HepG2 (cell line): Measurements from ENCODE around the gene OAT. TPM values are rescaled to one million over a fixed set of nuclear protein-coding genes. Genes with fewer than 3 reads are reported as not detected.

Experiments used
- ATAD3A ChIP-seq: sonication (generic); formaldehyde crosslinking; IDR thresholded peaks from 2 replicates; pipeline ENCODE4 v1.4.0; 2020; ENCODE audit warnings: missing genetic modification reagents
- ATF7 ChIP-seq, 2 experiments: fragments of 450-650 bp in 1 of 2; sonication (generic) in 1 of 2; formaldehyde crosslinking in 1 of 2; IDR thresholded peaks; 2 replicates each; pipeline versions ENCODE4 v1.4.0 to v1.6.1; 2016 to 2020; ENCODE audit warnings: antibody characterized with exemption in 1 of 2, mild to moderate bottlenecking in 1 of 2, missing genetic modification reagents in 1 of 2
- BHLHE40 ChIP-seq: IDR thresholded peaks from 2 replicates; pipeline ENCODE4 v1.6.1; 2011; ENCODE audit warnings: low read length, improper control_type of control experiment
- CBFB ChIP-seq: sonication (generic); formaldehyde crosslinking; IDR thresholded peaks from 2 replicates; pipeline ENCODE4 v1.4.0; 2020; ENCODE audit warnings: missing genetic modification reagents
- ESRRA ChIP-seq: sonication (generic); formaldehyde crosslinking; IDR thresholded peaks from 2 replicates; pipeline ENCODE4 v1.5.1; 2020; ENCODE audit warnings: mild to moderate bottlenecking, low read depth, missing genetic modification reagents
- GATAD2A ChIP-seq: IDR thresholded peaks from 2 replicates; pipeline ENCODE4 v1.6.1; 2016
- HES4 ChIP-seq: sonication (generic); formaldehyde crosslinking; IDR thresholded peaks from 2 replicates; pipeline ENCODE4 v1.9.0; 2021; ENCODE audit warnings: mild to moderate bottlenecking, missing genetic modification reagents, borderline replicate concordance
- IKZF1 ChIP-seq: fragments of 450-650 bp; IDR thresholded peaks from 2 replicates; pipeline ENCODE4 v1.7.1; 2016
- KMT2B ChIP-seq: IDR thresholded peaks from 2 replicates; pipeline ENCODE4 v1.6.1; 2016; ENCODE audit warnings: missing genetic modification reagents, missing compliant biosample characterization
- NFATC3 ChIP-seq: sonication (generic); formaldehyde crosslinking; IDR thresholded peaks from 2 replicates; pipeline ENCODE4 v1.5.1; 2020; ENCODE audit warnings: mild to moderate bottlenecking, missing genetic modification reagents
- PHF5A ChIP-seq: IDR thresholded peaks from one replicate; pipeline ENCODE4 v1.6.1; 2018; ENCODE audit warnings: low read depth, missing genetic modification reagents; ENCODE audit not compliant: unreplicated experiment
- SOX6 ChIP-seq, 2 experiments: fragments of 450-650 bp in 1 of 2; sonication (generic) in 1 of 2; formaldehyde crosslinking in 1 of 2; IDR thresholded peaks; 2 replicates each; pipeline versions ENCODE4 v1.4.0 to v1.6.1; 2017 to 2020; ENCODE audit warnings: antibody characterized with exemption in 1 of 2, mild to moderate bottlenecking in 1 of 2, missing genetic modification reagents in 1 of 2
- TOPORS ChIP-seq: sonication (generic); formaldehyde crosslinking; IDR thresholded peaks from 2 replicates; pipeline ENCODE4 v1.8.0; 2023; ENCODE audit warnings: mild to moderate bottlenecking, missing genetic modification reagents
- ZFP82 ChIP-seq: sonication (generic); formaldehyde crosslinking; IDR thresholded peaks from 2 replicates; pipeline ENCODE4 v1.5.1; 2020; ENCODE audit warnings: mild to moderate bottlenecking, missing genetic modification reagents, borderline replicate concordance
- ZNF256 ChIP-seq: sonication (generic); formaldehyde crosslinking; conservative IDR thresholded peaks from 2 replicates; pipeline ENCODE4 v1.4.0; 2020; ENCODE audit warnings: missing genetic modification reagents
- ZNF317 ChIP-seq: sonication (generic); formaldehyde crosslinking; IDR thresholded peaks from 2 replicates; pipeline ENCODE4 v1.5.0; 2020; ENCODE audit warnings: mild to moderate bottlenecking, missing genetic modification reagents
- ZNF451 ChIP-seq: sonication (generic); formaldehyde crosslinking; IDR thresholded peaks from 2 replicates; pipeline ENCODE4 v1.5.0; 2020; ENCODE audit warnings: mild to moderate bottlenecking, missing genetic modification reagents
- ZNF557 ChIP-seq: sonication (generic); formaldehyde crosslinking; IDR thresholded peaks from 2 replicates; pipeline ENCODE4 v1.4.0; 2020; ENCODE audit warnings: missing genetic modification reagents
- ZNF737 ChIP-seq: sonication (generic); formaldehyde crosslinking; IDR thresholded peaks from 2 replicates; pipeline ENCODE4 v1.5.0; 2020; ENCODE audit warnings: missing genetic modification reagents, mild to moderate bottlenecking, borderline replicate concordance
- polyA plus RNA-seq, 8 experiments: library from polyadenylated mRNA; depleted of rRNA in 3 of 8; stranded (reverse) in 7 of 8; unstranded in 1 of 8; fragments of >200 nt; fragmentation: Illumina TruSeq in 4 of 8; extraction: Trizol in 4 of 8; gene quantifications; 2 replicates each; pipeline versions ENCODE4 v1.2.1 to v1.2.3, GENCODE V29; 2011 to 2016; ENCODE audit warnings: low read depth in 4 of 8, missing spikeins in 1 of 8, mixed read lengths in 1 of 8; ENCODE audit not compliant: insufficient read depth in 1 of 8
- total RNA-seq, 5 experiments: library from RNA; depleted of rRNA; stranded (reverse); fragments of >200 nt; fragmentation: Illumina TruSeq; extraction: Trizol; gene quantifications; 2 replicates each; pipeline ENCODE4 v1.2.3, GENCODE V29; 2016; ENCODE audit warnings: low read depth in 1 of 5
- TF ChIP-seq, protein P1 (sequence below): sonication (generic); formaldehyde crosslinking; IDR thresholded peaks from 2 replicates; pipeline ENCODE4 v1.4.0; 2020; ENCODE audit warnings: missing genetic modification reagents, borderline replicate concordance
- TF ChIP-seq, protein P2 (sequence below): sonication (generic); formaldehyde crosslinking; IDR thresholded peaks from 2 replicates; pipeline ENCODE4 v1.4.0; 2020; ENCODE audit warnings: missing genetic modification reagents
- TF ChIP-seq, protein P3 (sequence below): sonication (generic); formaldehyde crosslinking; IDR thresholded peaks from 2 replicates; pipeline ENCODE4 v1.4.0; 2020; ENCODE audit warnings: missing genetic modification reagents; ENCODE audit errors: not compliant biosample characterization

Gene OAT
- total and polyA plus RNA-seq, 2 of the 13 experiments (the other 11 are each of a cell fraction or from before 2014, with no cell fraction given), result 87.8 to 96.7 TPM

DNA sequence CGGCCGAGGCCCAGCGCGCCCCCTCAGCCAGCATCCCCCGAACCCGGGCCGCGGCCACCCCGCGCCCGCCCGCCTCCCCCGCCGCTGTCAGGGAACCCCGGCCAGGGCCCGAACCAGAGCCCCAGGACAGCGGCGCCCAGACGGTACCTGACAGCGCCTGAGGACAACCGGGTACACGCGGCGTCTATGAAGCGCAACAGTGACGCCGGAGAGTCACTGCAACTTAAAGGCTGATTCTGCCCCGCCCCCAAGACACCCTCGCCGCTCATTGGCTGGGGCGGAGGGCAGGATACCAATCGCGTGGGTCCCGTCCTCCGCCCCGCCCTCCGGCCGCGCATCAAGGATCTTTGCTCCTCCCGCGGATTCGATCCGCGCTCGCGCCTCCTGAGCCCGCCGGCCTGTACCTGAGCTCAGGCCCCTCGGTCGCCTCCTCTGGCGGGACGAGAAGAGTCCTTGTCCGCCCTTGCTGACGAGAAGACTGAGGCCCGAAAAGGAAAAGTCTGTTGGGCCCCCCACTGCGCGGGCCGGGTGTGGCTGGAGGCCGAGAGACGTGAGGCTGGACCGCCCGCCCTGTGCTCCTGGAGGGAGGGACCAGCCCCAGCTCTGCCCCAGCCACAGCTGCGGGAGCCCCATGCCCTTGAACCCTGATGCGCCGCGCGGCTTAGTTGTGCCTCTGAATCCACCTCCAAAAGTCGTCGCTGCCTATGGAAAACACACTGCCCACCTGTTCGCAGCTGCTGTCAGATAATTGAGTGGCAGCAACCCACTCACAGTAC is at the start of gene OAT (continued):
- TF ChIP-seq BHLHE40 (no peak), GATAD2A (CRISPR knock-in tag) (peak; percentile 8; the same call in 1 of the 2 replicates), NFATC3 (CRISPR knock-in tag) (no peak), HES4 (CRISPR knock-in tag) (peak; percentile 52; the same call in 1 of the 2 replicates), ZNF737 (no peak), CBFB (CRISPR knock-in tag) (no peak; the same call in none of the 2 replicates), KMT2B (CRISPR knock-in tag) (peak; percentile 53; the same call in 1 of the 2 replicates), ESRRA (CRISPR knock-in tag) (peak; percentile 61; the same call in 1 of the 2 replicates), ZNF256 (CRISPR knock-in tag) (no peak), PHF5A (peak; percentile 71), IKZF1 (no peak), ZNF317 (CRISPR knock-in tag) (no peak), SOX6 (IDR thresholded peaks at IDR 0.05) (no peak), SOX6 (CRISPR knock-in tag; IDR thresholded peaks at IDR 0.05) (peak; percentile 66), ZNF451 (CRISPR knock-in tag) (no peak), TOPORS (CRISPR knock-in tag) (no peak; the same call in 1 of the 2 replicates), ATAD3A (CRISPR knock-in tag) (no peak), ATF7 (IDR thresholded peaks at IDR 0.05) (no peak), ATF7 (CRISPR knock-in tag; IDR thresholded peaks at IDR 0.05) (no peak), ZFP82 (CRISPR knock-in tag) (no peak), ZNF557 (CRISPR knock-in tag) (no peak)
- TF ChIP-seq, protein P1, sequence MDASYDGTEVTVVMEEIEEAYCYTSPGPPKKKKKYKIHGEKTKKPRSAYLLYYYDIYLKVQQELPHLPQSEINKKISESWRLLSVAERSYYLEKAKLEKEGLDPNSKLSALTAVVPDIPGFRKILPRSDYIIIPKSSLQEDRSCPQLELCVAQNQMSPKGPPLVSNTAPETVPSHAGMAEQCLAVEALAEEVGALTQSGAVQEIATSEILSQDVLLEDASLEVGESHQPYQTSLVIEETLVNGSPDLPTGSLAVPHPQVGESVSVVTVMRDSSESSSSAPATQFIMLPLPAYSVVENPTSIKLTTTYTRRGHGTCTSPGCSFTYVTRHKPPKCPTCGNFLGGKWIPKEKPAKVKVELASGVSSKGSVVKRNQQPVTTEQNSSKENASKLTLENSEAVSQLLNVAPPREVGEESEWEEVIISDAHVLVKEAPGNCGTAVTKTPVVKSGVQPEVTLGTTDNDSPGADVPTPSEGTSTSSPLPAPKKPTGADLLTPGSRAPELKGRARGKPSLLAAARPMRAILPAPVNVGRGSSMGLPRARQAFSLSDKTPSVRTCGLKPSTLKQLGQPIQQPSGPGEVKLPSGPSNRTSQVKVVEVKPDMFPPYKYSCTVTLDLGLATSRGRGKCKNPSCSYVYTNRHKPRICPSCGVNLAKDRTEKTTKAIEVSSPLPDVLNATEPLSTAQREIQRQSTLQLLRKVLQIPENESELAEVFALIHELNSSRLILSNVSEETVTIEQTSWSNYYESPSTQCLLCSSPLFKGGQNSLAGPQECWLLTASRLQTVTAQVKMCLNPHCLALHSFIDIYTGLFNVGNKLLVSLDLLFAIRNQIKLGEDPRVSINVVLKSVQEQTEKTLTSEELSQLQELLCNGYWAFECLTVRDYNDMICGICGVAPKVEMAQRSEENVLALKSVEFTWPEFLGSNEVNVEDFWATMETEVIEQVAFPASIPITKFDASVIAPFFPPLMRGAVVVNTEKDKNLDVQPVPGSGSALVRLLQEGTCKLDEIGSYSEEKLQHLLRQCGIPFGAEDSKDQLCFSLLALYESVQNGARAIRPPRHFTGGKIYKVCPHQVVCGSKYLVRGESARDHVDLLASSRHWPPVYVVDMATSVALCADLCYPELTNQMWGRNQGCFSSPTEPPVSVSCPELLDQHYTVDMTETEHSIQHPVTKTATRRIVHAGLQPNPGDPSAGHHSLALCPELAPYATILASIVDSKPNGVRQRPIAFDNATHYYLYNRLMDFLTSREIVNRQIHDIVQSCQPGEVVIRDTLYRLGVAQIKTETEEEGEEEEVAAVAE (CRISPR knock-in tag), result no peak
- TF ChIP-seq, protein P2, sequence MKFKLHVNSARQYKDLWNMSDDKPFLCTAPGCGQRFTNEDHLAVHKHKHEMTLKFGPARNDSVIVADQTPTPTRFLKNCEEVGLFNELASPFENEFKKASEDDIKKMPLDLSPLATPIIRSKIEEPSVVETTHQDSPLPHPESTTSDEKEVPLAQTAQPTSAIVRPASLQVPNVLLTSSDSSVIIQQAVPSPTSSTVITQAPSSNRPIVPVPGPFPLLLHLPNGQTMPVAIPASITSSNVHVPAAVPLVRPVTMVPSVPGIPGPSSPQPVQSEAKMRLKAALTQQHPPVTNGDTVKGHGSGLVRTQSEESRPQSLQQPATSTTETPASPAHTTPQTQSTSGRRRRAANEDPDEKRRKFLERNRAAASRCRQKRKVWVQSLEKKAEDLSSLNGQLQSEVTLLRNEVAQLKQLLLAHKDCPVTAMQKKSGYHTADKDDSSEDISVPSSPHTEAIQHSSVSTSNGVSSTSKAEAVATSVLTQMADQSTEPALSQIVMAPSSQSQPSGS, result peak; percentile 49; the same call in 1 of the 2 replicates
- TF ChIP-seq, protein P3, sequence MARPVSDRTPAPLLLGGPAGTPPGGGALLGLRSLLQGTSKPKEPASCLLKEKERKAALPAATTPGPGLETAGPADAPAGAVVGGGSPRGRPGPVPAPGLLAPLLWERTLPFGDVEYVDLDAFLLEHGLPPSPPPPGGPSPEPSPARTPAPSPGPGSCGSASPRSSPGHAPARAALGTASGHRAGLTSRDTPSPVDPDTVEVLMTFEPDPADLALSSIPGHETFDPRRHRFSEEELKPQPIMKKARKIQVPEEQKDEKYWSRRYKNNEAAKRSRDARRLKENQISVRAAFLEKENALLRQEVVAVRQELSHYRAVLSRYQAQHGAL (CRISPR knock-in tag), result no peak
